Mesendoderm (in vitro differentiated cells): ENCODE data around the gene ZNF568.

Experiments
- DNase-seq: peaks from one replicate; pipeline ENCODE4 v3.0.0; 2013
- H2AK5ac ChIP-seq: 2 replicates; pipeline ENCODE4 v1.6.1; 2013; ENCODE audit warnings: low read length, inconsistent platforms
- H2BK120ac ChIP-seq: 2 replicates; pipeline ENCODE4 v1.6.1; 2013; ENCODE audit warnings: low read depth, mild to moderate bottlenecking, low read length, moderate library complexity, mixed read lengths
- H2BK15ac ChIP-seq: replicated peaks from 2 replicates; pipeline ENCODE4 v1.6.1; 2013; ENCODE audit warnings: low read depth, mild to moderate bottlenecking, moderate library complexity
- H2BK5ac ChIP-seq: 2 replicates; pipeline ENCODE4 v1.6.1; 2013; ENCODE audit warnings: low read length, inconsistent platforms
- H3K18ac ChIP-seq: 2 replicates; pipeline ENCODE4 v1.6.1; 2013; ENCODE audit warnings: mild to moderate bottlenecking, low read length, mixed read lengths
- H3K23ac ChIP-seq: one replicate; pipeline ENCODE4 v1.6.1; 2013; ENCODE audit warnings: low read length
- H3K27ac ChIP-seq: 2 replicates; pipeline ENCODE4 v1.5.1; 2013; ENCODE audit warnings: low read depth, mild to moderate bottlenecking, inconsistent platforms, low read length, moderate library complexity
- H3K27me3 ChIP-seq: 2 replicates; pipeline ENCODE4 v1.6.1; 2013; ENCODE audit warnings: low read length, control low read depth, mild to moderate bottlenecking, inconsistent platforms; ENCODE audit not compliant: insufficient read depth, poor library complexity
- H3K36me3 ChIP-seq: 2 replicates; pipeline ENCODE4 v1.6.1; 2013; ENCODE audit warnings: low read length, inconsistent platforms; ENCODE audit not compliant: control insufficient read depth, insufficient read depth
- H3K4ac ChIP-seq: one replicate; pipeline ENCODE4 v1.6.1; 2013; ENCODE audit warnings: low read depth, mild to moderate bottlenecking, low read length, moderate library complexity
- H3K4me1 ChIP-seq: 2 replicates; pipeline ENCODE4 v1.6.1; 2013; ENCODE audit warnings: low read depth, low read length, inconsistent platforms; ENCODE audit not compliant: control insufficient read depth
- H3K4me2 ChIP-seq: 2 replicates; pipeline ENCODE4 v1.6.1; 2013; ENCODE audit warnings: low read length
- H3K4me3 ChIP-seq: 2 replicates; pipeline ENCODE4 v1.5.1; 2013; ENCODE audit warnings: mild to moderate bottlenecking, low read length
- H3K56ac ChIP-seq: one replicate; pipeline ENCODE4 v1.6.1; 2013; ENCODE audit warnings: low read length
- H3K79me1 ChIP-seq: 2 replicates; pipeline ENCODE4 v1.6.1; 2013; ENCODE audit warnings: low read length, inconsistent platforms
- H3K79me2 ChIP-seq: 2 replicates; pipeline ENCODE4 v1.6.1; 2013; ENCODE audit warnings: mild to moderate bottlenecking, low read length; ENCODE audit not compliant: control insufficient read depth, insufficient read depth
- H3K9ac ChIP-seq: 2 replicates; pipeline ENCODE4 v1.6.1; 2013; ENCODE audit warnings: low read length, inconsistent platforms
- H4K5ac ChIP-seq: one replicate; pipeline ENCODE4 v1.6.1; 2013; ENCODE audit warnings: low read length
- H4K8ac ChIP-seq: one replicate; pipeline ENCODE4 v1.6.1; 2013; ENCODE audit warnings: low read depth, mild to moderate bottlenecking, control low read depth, low read length, moderate library complexity
- WGBS: extraction: QIAGEN DNeasy Blood & Tissue Kit; methylation state at CpG from one replicate; pipeline ENCODE4 v1.1.7; 2013; ENCODE audit warnings: low lambda C conversion rate, missing lambda C conversion rate; ENCODE audit not compliant: insufficient coverage; ENCODE audit errors: extremely low coverage; 5-methylcytosine and 5-hydroxymethylcytosine counted together

Gene ZNF568

GRCh38 chr19:36987091-36987490 lies 71.0 kb downstream of the ZNF568 start:
- no peaks in the 10 kb centered on the region for H3K79me2 ChIP-seq

DNA sequence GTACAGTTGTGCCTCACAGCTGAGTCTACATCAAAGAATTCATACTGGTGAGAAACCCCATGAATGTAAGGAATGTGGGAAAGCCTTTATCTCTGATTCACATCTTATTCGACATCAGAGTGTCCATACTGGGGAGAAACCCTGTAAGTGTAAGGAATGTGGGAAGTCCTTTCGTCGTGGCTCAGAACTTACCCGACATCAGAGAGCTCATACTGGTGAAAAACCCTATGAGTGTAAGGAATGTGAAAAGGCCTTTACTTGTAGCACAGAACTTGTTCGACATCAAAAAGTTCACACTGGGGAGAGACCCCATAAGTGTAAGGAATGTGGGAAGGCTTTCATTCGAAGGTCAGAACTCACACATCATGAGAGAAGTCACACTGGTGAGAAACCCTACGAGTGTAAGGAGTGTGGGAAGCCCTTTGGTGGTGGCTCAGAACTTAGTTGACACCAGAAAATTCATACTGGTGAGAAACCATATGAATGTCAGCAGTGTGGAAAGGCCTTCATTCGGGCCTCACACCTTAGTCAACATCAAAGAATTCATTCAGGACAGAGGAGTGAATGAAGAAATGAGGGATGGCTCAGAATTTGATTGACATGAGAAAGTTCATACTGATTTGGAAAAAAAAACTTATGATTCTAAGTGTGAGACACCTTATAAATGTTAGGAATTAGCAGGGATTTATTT lies 81.2 kb downstream of the ZNF568 start:
- H3K18ac ChIP-seq: no peak overlapping the region
- H3K56ac ChIP-seq: no peak overlapping the region
- H3K4me3 ChIP-seq: no peak overlapping the region
- peak; percentile 15 for DNase-seq
- no peak overlapping the region for H2AK5ac ChIP-seq
- no peak overlapping the region for H4K5ac ChIP-seq
- H3K79me1 ChIP-seq: no peaks in the 10 kb centered on the region
- H3K9ac ChIP-seq: no peak overlapping the region
- H3K79me2 ChIP-seq: no peaks in the 10 kb centered on the region
- no peak overlapping the region for H2BK15ac ChIP-seq
- H3K36me3 ChIP-seq: peaks cover 4% of the 10 kb centered on the region
- H3K23ac ChIP-seq: no peak overlapping the region
- WGBS: no CpG with 5 or more reads among the region's 8 CpGs
- H2BK120ac ChIP-seq: no peak overlapping the region
- no peaks in the 10 kb centered on the region for H3K4me1 ChIP-seq
- H3K27me3 ChIP-seq: no peaks in the 10 kb centered on the region
- no peak overlapping the region for H2BK5ac ChIP-seq
- no peak overlapping the region for H3K27ac ChIP-seq
- H3K4ac ChIP-seq: no peak overlapping the region
- H4K8ac ChIP-seq: no peak overlapping the region
- H3K4me2 ChIP-seq: no peak overlapping the region

More at GRCh38 chr19:36987091-36987490, 71.0 kb downstream of the ZNF568 start:
- no peaks in the 10 kb centered on the region for H3K4me1 ChIP-seq
- H2BK5ac ChIP-seq: no peak overlapping the region
- H4K5ac ChIP-seq: no peak overlapping the region
- H4K8ac ChIP-seq: no peak overlapping the region
- H3K9ac ChIP-seq: no peak overlapping the region
- DNase-seq: no peak
- no peak overlapping the region for H3K4me2 ChIP-seq
- no CpG with 5 or more reads among the region's 3 CpGs for WGBS
- H2BK15ac ChIP-seq: no peak overlapping the region
- H3K23ac ChIP-seq: no peak overlapping the region
- no peak overlapping the region for H3K27ac ChIP-seq
- H3K79me1 ChIP-seq: no peaks in the 10 kb centered on the region
- no peaks in the 10 kb centered on the region for H3K36me3 ChIP-seq
- H2AK5ac ChIP-seq: no peak overlapping the region
- H3K18ac ChIP-seq: no peak overlapping the region
- H3K4ac ChIP-seq: no peak overlapping the region
- no peak overlapping the region for H3K4me3 ChIP-seq
- H2BK120ac ChIP-seq: no peak overlapping the region
- H3K27me3 ChIP-seq: no peaks in the 10 kb centered on the region
- no peak overlapping the region for H3K56ac ChIP-seq

DNA sequence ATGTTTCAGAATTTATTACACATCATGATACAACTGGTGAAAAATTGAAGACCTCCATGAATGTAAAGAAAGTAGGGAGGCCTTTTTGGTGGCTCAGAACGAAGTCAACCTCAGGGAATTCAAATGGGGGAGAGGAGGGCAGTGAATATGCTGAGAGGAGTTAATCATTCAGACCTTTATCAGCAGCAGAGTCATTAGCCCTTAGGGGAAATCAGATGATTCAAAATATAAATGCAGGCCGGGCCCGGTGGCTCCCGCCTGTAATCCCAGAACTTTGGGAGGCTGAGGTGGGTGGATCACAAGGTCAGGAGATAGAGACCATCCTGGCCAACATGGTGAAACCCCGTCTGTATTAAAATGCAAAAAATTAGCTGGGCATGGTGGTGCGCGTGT lies 81.7 kb downstream of the ZNF568 start:
- no peaks in the 10 kb centered on the region for H3K4me1 ChIP-seq
- no peak overlapping the region for H4K5ac ChIP-seq
- H3K79me2 ChIP-seq: no peaks in the 10 kb centered on the region
- H2BK120ac ChIP-seq: no peak overlapping the region
- no peaks in the 10 kb centered on the region for H3K79me1 ChIP-seq
- DNase-seq: no peak
- H3K18ac ChIP-seq: no peak overlapping the region
- H3K27me3 ChIP-seq: no peaks in the 10 kb centered on the region
- H2BK15ac ChIP-seq: no peak overlapping the region
- no peak overlapping the region for H3K23ac ChIP-seq
- no peak overlapping the region for H2BK5ac ChIP-seq
- no peak overlapping the region for H3K56ac ChIP-seq
- H3K4me3 ChIP-seq: no peak overlapping the region
- H4K8ac ChIP-seq: no peak overlapping the region
- no peak overlapping the region for H3K4me2 ChIP-seq
- H3K36me3 ChIP-seq: peaks cover 4% of the 10 kb centered on the region
- no peak overlapping the region for H3K9ac ChIP-seq
- H3K27ac ChIP-seq: no peak overlapping the region
- no peak overlapping the region for H3K4ac ChIP-seq
- WGBS: no CpG with 5 or more reads among the region's 7 CpGs
- H2AK5ac ChIP-seq: no peak overlapping the region

DNA sequence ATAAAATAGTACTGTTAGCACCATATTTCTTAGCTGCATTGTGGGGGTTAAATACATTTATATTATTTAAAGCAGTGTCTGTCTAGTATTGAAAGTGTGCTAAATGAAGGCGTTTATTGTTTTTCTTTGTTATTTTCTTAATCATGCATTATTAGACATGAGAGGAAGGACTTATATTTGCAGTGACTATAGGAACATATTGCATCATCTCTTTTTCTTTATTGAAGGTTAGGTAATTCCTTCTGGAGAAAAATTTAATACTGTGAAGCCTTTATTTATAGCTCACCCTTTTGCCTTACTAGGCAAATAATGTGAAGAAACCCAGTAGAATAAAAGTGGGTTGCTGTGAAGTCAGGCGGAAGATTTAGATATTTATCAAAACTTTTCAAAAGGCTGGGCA lies 83.2 kb downstream of the ZNF568 start:
- H3K18ac ChIP-seq: no peak overlapping the region
- no peak overlapping the region for H3K56ac ChIP-seq
- no peak overlapping the region for H3K9ac ChIP-seq
- no peak overlapping the region for H2AK5ac ChIP-seq
- no peaks in the 10 kb centered on the region for H3K79me2 ChIP-seq
- H3K27ac ChIP-seq: no peak overlapping the region
- peaks cover 4% of the 10 kb centered on the region for H3K36me3 ChIP-seq
- H4K5ac ChIP-seq: no peak overlapping the region
- H2BK5ac ChIP-seq: no peak overlapping the region
- no peak overlapping the region for H3K4me2 ChIP-seq
- no CpG with 5 or more reads among the region's 2 CpGs for WGBS
- no peaks in the 10 kb centered on the region for H3K79me1 ChIP-seq
- H3K4me1 ChIP-seq: no peaks in the 10 kb centered on the region
- no peak overlapping the region for H3K4me3 ChIP-seq
- no peaks in the 10 kb centered on the region for H3K27me3 ChIP-seq
- H3K4ac ChIP-seq: no peak overlapping the region
- no peak for DNase-seq
- H2BK120ac ChIP-seq: no peak overlapping the region
- no peak overlapping the region for H3K23ac ChIP-seq
- H2BK15ac ChIP-seq: no peak overlapping the region
- H4K8ac ChIP-seq: no peak overlapping the region

GRCh38 chr19:37007587-37008220 lies 91.6 kb downstream of the ZNF568 start:
- Histone ChIP-seq H2BK5ac (no peak overlapping the region), H3K18ac (no peak overlapping the region), H3K79me2 (no peaks in the 10 kb centered on the region), H3K4me2 (no peak overlapping the region), H2BK120ac (no peak overlapping the region), H3K56ac (no peak overlapping the region), H4K8ac (no peak overlapping the region), H3K79me1 (no peaks in the 10 kb centered on the region), H3K23ac (no peak overlapping the region), H2AK5ac (no peak overlapping the region), H3K27me3 (no peaks in the 10 kb centered on the region), H3K27ac (no peak overlapping the region), H3K4ac (no peak overlapping the region), H2BK15ac (no peak overlapping the region), H3K36me3 (no peaks in the 10 kb centered on the region), H3K4me1 (no peaks in the 10 kb centered on the region), H3K4me3 (no peak overlapping the region), H4K5ac (no peak overlapping the region), H3K9ac (no peak overlapping the region)
- DNase-seq: no peak
- WGBS: no CpG with 5 or more reads among the region's 48 CpGs

DNA sequence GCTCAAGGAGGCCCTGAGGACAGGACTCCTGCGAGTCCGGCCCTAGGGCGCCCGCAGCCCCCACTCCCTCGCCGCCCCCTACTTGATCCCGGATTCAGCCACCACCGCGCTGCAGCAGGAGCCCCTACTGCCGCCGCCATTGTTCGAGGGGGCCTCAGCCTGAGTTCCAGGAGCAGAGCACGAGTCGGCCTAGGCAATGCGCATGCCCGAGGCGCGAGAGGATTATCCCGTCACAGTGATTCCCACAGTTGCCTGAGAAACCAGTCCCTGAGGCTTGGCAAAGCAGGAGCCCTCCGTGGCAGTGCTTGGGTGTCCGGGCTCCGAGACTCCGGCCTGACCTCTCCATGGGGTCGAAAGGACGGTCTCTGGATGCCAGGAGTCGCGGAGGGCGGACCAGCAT lies 93.7 kb downstream of the ZNF568 start:
- Histone ChIP-seq H3K79me1 (no peaks in the 10 kb centered on the region), H3K23ac (no peak overlapping the region), H3K4ac (no peak overlapping the region), H4K5ac (no peak overlapping the region), H2BK120ac (no peak overlapping the region), H2BK5ac (no peak overlapping the region), H4K8ac (no peak overlapping the region), H3K36me3 (no peaks in the 10 kb centered on the region), H3K18ac (no peak overlapping the region), H3K4me3 (no peak overlapping the region), H3K27me3 (no peaks in the 10 kb centered on the region), H3K79me2 (no peaks in the 10 kb centered on the region), H2BK15ac (no peak overlapping the region), H3K4me1 (no peaks in the 10 kb centered on the region), H3K27ac (no peak overlapping the region), H3K56ac (no peak overlapping the region), H3K4me2 (no peak overlapping the region), H2AK5ac (no peak overlapping the region), H3K9ac (no peak overlapping the region)
- DNase-seq: no peak
- no CpG with 5 or more reads among the region's 28 CpGs for WGBS
